Islet of Langerhans (tissue), 1 donor: ENCODE results near the gene TMC8.

Source experiments
- FAIRE-seq: peaks from one replicate; lab custom pipeline; 2011; peaks lifted over from hg19 to GRCh38; lab: Jason Lieb, UNC

The TMC8 gene

GRCh38 chr17:78180083-78180482 lies 49.5 kb downstream of the TMC8 start:
- FAIRE-seq, result no peak

DNA sequence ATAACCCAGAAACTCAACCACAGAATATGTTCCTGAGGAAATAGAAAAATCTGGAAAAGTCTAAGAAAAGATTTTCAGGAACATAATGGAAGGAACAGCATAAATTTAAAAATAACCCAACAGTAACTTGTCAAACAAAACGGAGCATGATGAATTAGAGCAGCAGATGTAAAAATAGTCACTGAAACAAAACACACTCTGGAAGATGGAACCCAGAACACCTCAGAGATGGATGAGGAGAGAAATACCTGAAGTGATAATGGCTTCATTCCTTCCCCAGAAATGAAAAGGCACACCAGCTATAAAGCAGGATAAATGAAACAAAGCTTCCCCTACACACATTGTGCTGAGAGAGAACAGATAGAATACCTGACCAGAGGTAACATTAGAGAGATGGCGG lies 49.9 kb downstream of the TMC8 start:
- no peak for FAIRE-seq

DNA sequence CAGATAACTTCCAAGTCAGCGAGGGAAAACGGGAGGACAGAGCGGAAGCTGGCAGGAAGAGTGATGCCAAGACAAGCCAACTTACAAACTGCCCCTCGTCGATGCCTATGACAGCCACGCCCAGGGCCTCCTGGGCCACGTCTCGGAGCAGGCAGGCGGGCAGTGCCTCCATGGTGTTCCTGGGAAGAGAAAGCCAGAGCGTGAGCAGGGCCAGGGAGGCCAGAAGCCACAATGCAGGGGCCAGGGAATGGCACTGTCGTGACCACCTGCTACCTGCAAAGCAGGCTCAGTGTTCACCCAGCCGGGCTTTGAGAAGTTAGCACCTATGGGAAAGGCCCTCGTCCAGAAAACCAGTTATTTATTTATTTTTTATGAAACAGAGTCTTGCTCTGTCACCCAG lies 51.9 kb downstream of the TMC8 start:
- FAIRE-seq, result no peak

DNA sequence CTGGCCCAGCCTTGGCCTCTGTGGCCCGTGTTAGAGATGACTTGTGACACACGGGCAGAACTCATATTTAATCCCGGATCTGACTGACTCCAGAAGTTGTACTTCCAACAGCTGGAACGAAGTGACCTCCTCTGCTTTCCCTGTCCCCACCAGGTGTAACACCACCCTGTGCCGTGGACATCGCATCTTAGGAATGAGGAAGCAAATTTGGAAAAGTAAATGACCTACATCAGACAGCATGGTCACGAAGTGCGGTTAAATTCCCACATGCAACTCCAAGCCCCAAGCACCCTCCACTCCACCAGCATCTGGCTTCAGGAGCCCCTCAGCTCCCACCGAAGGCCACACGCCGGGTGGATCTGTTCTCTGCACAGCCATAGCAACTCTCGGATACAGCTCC lies 53.3 kb downstream of the TMC8 start:
- FAIRE-seq, result no peak

DNA sequence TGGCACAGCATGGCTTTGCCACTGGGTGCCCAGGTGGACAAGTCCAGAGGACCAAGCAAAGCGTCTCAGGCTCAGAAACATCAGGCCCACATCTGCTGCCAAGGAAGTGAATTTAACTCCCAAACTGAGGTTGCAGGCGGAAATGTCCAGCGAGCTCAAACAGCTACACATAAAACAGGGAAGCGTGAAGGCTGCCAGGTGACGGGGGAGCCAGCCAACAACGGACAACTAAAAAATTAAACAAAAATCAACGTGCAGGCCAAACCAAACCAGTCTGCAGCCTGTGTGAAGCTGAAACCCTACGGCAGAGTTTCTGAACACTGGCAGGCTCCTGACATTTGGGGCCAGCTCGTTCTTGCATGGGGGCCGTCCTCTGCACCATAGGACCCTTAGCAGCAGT lies 53.8 kb downstream of the TMC8 start:
- no peak for FAIRE-seq

DNA sequence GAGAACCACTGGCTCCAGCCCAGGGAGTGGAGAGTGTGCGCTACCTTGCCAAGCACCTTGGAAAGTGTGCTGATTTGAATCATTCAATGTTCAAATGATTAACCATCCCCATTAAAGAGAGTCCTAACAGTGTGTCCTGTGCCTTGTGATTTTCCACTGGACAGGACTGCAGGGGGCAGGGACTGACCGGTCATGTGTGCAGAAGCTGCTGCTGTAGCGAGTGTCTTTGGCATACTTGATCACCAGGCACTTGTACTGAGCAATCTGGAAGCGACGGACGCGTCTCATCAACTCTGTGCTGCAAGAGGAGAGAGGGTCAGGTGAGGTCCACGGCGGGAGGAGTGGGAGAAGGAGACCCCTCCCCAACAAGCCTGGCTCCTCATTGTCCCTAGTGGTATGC lies 54.3 kb downstream of the TMC8 start:
- no peak for FAIRE-seq

GRCh38 chr17:78185981-78186691 lies 55.6 kb downstream of the TMC8 start:
- no peak for FAIRE-seq

GRCh38 chr17:78186692-78187595 lies 56.4 kb downstream of the TMC8 start, which contains the start of the genes AFMID and TK1:
TSS of gene AFMID (plus strand) at chr17:78187362. CDS start at chr17:78187371, 9 bp downstream.
TSS of gene TK1 (minus strand) at chr17:78187052. CDS start at chr17:78186994, 58 bp downstream.
- no peak for FAIRE-seq
